PC-9 (cell line): ENCODE results near the gene SSH3. TPM values are rescaled to one million over a fixed set of nuclear protein-coding genes. Genes with fewer than 3 reads are reported as not detected.
A peak's percentile ranks its signal among the peaks of the same experiment; 100 is the strongest.

Source experiments
- BruUV-seq: library from RNA; stranded (reverse); fragments of 400-500 nt; replicated peaks from 2 replicates; lab custom pipeline; 2021; lab: Mats Ljungman, UMichigan
- CTCF ChIA-PET: fragments of 300-600 bp; sonication (Branson Sonifier 250); formaldehyde crosslinking; loops from one replicate; lab custom pipeline; 2022; ENCODE audit warnings: antibody characterized with exemption; lab: Charles Lee
- POLR2A ChIA-PET: fragments of 300-600 bp; sonication (Branson Sonifier 250); formaldehyde crosslinking; loops from one replicate; lab custom pipeline; 2022; ENCODE audit warnings: antibody characterized with exemption; ENCODE audit not compliant: unreplicated experiment; lab: Charles Lee
- DNase-seq, 2 experiments: peaks; one replicate each; pipeline versions ENCODE4 v3.0.0 to v3.0.0-alpha.2; 2015 to 2022; ENCODE audit warnings: mixed read lengths in 1 of 2
- H2AFZ ChIP-seq: fragments of 200-600 bp; sonication (generic); 2 replicates; pipeline ENCODE4 v1.8.1; 2017; ENCODE audit warnings: antibody characterized with exemption
- H3F3A ChIP-seq: fragments of 200-600 bp; sonication (generic); 2 replicates; pipeline ENCODE4 v1.8.1; 2017; ENCODE audit warnings: antibody characterized with exemption, mild to moderate bottlenecking, low read depth; ENCODE audit not compliant: insufficient read depth
- H3K27ac ChIP-seq: fragments of 200-600 bp; sonication (generic); 2 replicates; pipeline ENCODE4 v1.6.1; 2016; ENCODE audit warnings: mixed run types
- H3K27me3 ChIP-seq: fragments of 200-600 bp; sonication (generic); 2 replicates; pipeline ENCODE4 v1.6.1; 2016; ENCODE audit warnings: low read depth, mixed run types; ENCODE audit not compliant: insufficient read depth
- H3K36me3 ChIP-seq: fragments of 200-600 bp; sonication (generic); 2 replicates; pipeline ENCODE4 v1.6.1; 2016; ENCODE audit warnings: low read depth, mixed run types
- H3K4me1 ChIP-seq: fragments of 200-600 bp; sonication (generic); replicated peaks from 2 replicates; pipeline ENCODE4 v1.6.1; 2016; ENCODE audit warnings: mixed run types; ENCODE audit not compliant: insufficient read depth
- H3K4me2 ChIP-seq: fragments of 200-600 bp; sonication (generic); 2 replicates; pipeline ENCODE4 v1.6.1; 2017; ENCODE audit warnings: mixed run types
- H3K4me3 ChIP-seq: fragments of 200-600 bp; sonication (generic); 2 replicates; pipeline ENCODE4 v1.6.1; 2016; ENCODE audit warnings: mixed run types
- H3K79me2 ChIP-seq: fragments of 200-600 bp; sonication (generic); 2 replicates; pipeline ENCODE4 v1.6.1; 2017; ENCODE audit warnings: low read depth, mixed run types
- H3K9me2 ChIP-seq: fragments of 200-600 bp; sonication (generic); 2 replicates; pipeline ENCODE4 v1.8.1; 2017; ENCODE audit warnings: mild to moderate bottlenecking; ENCODE audit not compliant: insufficient read depth
- H3K9me3 ChIP-seq: fragments of 200-600 bp; sonication (generic); 2 replicates; pipeline ENCODE4 v1.8.1; 2016; ENCODE audit warnings: low read depth; ENCODE audit not compliant: insufficient read depth
- H4K20me1 ChIP-seq: fragments of 200-600 bp; sonication (generic); 2 replicates; pipeline ENCODE4 v1.8.1; 2017; ENCODE audit not compliant: insufficient read depth
- CTCF ChIP-seq: fragments of 200-600 bp; sonication (generic); conservative IDR thresholded peaks from 2 replicates; pipeline ENCODE4 v1.6.1; 2017; ENCODE audit warnings: mixed run types, antibody characterized with exemption, mild to moderate bottlenecking, moderate library complexity
- EZH2 ChIP-seq: fragments of 200-600 bp; sonication (generic); IDR thresholded peaks from 2 replicates; pipeline ENCODE4 v1.8.0; 2017; ENCODE audit warnings: antibody characterized with exemption, low read depth
- intact Hi-C: fragments of 100-400 bp; cut with micrococcal nuclease; formaldehyde crosslinking; loops from one replicate; pipeline ENCODE4 v1.10.0; 2022; ENCODE audit not compliant: unreplicated experiment
- total RNA-seq: library from RNA; stranded (reverse); gene quantifications from 2 replicates; pipeline ENCODE4 v1.2.3, GENCODE V29; 2021

The SSH3 gene
- total RNA-seq, 1 experiment from 2014 or later, result 124 TPM

GRCh38 chr11:67265633-67266448, 37.5 kb upstream of the SSH3 start:
- POLR2A ChIA-PET, result interaction anchor here (0.6 kb wide), 1 partner anchor 52 kb away, joined by 3 read pairs; no protein-coding TSS in a partner anchor
- Histone ChIP-seq H3K9me2 (no peaks in the 10 kb centered on the region), H2AFZ (no peak overlapping the region), H3K4me2 (peak overlapping the region; percentile 64), H3K4me3 (peak overlapping the region; percentile 32; the same call in 1 of the 2 replicates), H3K9me3 (no peaks in the 10 kb centered on the region), H4K20me1 (peaks cover 34% of the 10 kb centered on the region), H3K4me1 (peaks cover 38% of the 10 kb centered on the region), H3K79me2 (peaks cover 45% of the 10 kb centered on the region), H3K27ac (no peak overlapping the region), H3K27me3 (no peaks in the 10 kb centered on the region), H3F3A (peaks cover 35% of the 10 kb centered on the region; the same call in 1 of the 2 replicates), H3K36me3 (0 out of 2 replicates have a peak, but pooled peaks cover 7% of the 10 kb centered on the region)
- intact Hi-C loops, result loop anchor here (1.0 kb wide), 1 partner anchor 51 kb away; no protein-coding TSS in a partner anchor
- no TSS peak for BruUV-seq
- CTCF ChIA-PET, result interaction anchor here (0.7 to 1.3 kb wide), 2 partner anchors 13 to 52 kb away, joined by 3 to 5 read pairs; no protein-coding TSS in a partner anchor
- no peak for TF ChIP-seq EZH2
- peak; percentile 77 for TF ChIP-seq CTCF
- peak in 1 of 2 experiments; percentile 88 for DNase-seq

GRCh38 chr11:67266449-67267187, 36.7 kb upstream of the SSH3 start, which contains the start of gene GRK2:
Gene GRK2, plus strand, starts transcription at chr11:67266473. Its CDS starts 227 bp downstream, at chr11:67266700.
- BruUV-seq, result no TSS peak
- Histone ChIP-seq H3K36me3 (0 out of 2 replicates have a peak, but pooled peaks cover 7% of the 10 kb centered on the region), H3K79me2 (peaks cover 53% of the 10 kb centered on the region), H3F3A (peaks cover 38% of the 10 kb centered on the region; the same call in 1 of the 2 replicates), H3K27me3 (no peaks in the 10 kb centered on the region), H3K9me2 (no peaks in the 10 kb centered on the region), H3K4me1 (peaks cover 33% of the 10 kb centered on the region), H3K4me2 (peak within 1 kb of the TSS; percentile 96), H2AFZ (peak within 1 kb of the TSS; percentile 66; the same call in 1 of the 2 replicates), H3K4me3 (peak within 1 kb of the TSS; percentile 83), H3K27ac (peak within 1 kb of the TSS; percentile 21), H4K20me1 (peaks cover 41% of the 10 kb centered on the region), H3K9me3 (no peaks in the 10 kb centered on the region)
- POLR2A ChIA-PET, result interaction anchor here (0.6 kb wide), 2 partner anchors 51 to 895 kb away, joined by 3 to 4 read pairs; no protein-coding TSS in a partner anchor
- TF ChIP-seq CTCF, result no peak
- no peak for TF ChIP-seq EZH2
- intact Hi-C loops, result loop anchor here (1.0 kb wide), 1 partner anchor 51 kb away; no protein-coding TSS in a partner anchor
- CTCF ChIA-PET, result interaction anchor here (0.6 to 1.3 kb wide), 4 partner anchors 14 to 1263 kb away, joined by 3 to 5 read pairs (median 4); no protein-coding TSS in a partner anchor
- peak in 1 of 2 experiments; percentile 40 for DNase-seq
